Peyer's patch (tissue), 4 donors: Measurements from ENCODE around the gene FAM118A.

Source experiments
- POLR2A ChIP-seq, 2 donors: fragments of 450-650 bp; IDR thresholded peaks; one replicate each; pipeline ENCODE4 v1.5.1; 2017; ENCODE audit warnings: antibody characterized with exemption in 2 of 2, mild to moderate bottlenecking in 2 of 2, moderate library complexity in 2 of 2
- TF ChIP-seq, protein P1 (sequence below), 6 experiments: fragments of 450-650 bp in 4 of 6; fragments of 200-600 bp in 2 of 6; sonication (generic) in 1 of 6; IDR thresholded peaks; one replicate each; pipeline ENCODE4 v1.5.1; 2017 to 2019; ENCODE audit warnings: antibody characterized with exemption in 6 of 6, mild to moderate bottlenecking in 3 of 6, moderate library complexity in 1 of 6

GRCh38 chr22:45318558-45319323 lies 9.0 kb downstream of the FAM118A start:
- TF ChIP-seq, protein P1, sequence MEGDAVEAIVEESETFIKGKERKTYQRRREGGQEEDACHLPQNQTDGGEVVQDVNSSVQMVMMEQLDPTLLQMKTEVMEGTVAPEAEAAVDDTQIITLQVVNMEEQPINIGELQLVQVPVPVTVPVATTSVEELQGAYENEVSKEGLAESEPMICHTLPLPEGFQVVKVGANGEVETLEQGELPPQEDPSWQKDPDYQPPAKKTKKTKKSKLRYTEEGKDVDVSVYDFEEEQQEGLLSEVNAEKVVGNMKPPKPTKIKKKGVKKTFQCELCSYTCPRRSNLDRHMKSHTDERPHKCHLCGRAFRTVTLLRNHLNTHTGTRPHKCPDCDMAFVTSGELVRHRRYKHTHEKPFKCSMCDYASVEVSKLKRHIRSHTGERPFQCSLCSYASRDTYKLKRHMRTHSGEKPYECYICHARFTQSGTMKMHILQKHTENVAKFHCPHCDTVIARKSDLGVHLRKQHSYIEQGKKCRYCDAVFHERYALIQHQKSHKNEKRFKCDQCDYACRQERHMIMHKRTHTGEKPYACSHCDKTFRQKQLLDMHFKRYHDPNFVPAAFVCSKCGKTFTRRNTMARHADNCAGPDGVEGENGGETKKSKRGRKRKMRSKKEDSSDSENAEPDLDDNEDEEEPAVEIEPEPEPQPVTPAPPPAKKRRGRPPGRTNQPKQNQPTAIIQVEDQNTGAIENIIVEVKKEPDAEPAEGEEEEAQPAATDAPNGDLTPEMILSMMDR (IDR thresholded peaks at IDR 0.05), result no peak
- TF ChIP-seq POLR2A (IDR thresholded peaks at IDR 0.05), result no peak
